HFFc6 (cell line): ENCODE data around the gene MCRIP1. TPM values are rescaled to one million over a fixed set of nuclear protein-coding genes. Genes with fewer than 3 reads are reported as not detected.

Source experiments
- DNase-seq: peaks from one replicate; pipeline ENCODE4 v3.0.0-alpha.2; 2018
- H3K27ac Mint-ChIP-seq: 2 replicates; pipeline ENCODE4 v1.8.0; 2020; ENCODE audit warnings: mild to moderate bottlenecking, mixed read lengths
- H3K27me3 Mint-ChIP-seq: 2 replicates; pipeline ENCODE4 v1.8.0; 2021; ENCODE audit warnings: mild to moderate bottlenecking, moderate library complexity, mixed read lengths; ENCODE audit not compliant: insufficient read depth
- H3K36me3 Mint-ChIP-seq: 2 replicates; pipeline ENCODE4 v1.8.0; 2021; ENCODE audit warnings: low read depth, mixed read lengths
- H3K4me1 Mint-ChIP-seq: 2 replicates; pipeline ENCODE4 v1.8.0; 2020; ENCODE audit warnings: low read depth, mixed read lengths
- H3K4me3 Mint-ChIP-seq: 2 replicates; pipeline ENCODE4 v1.8.0; 2020; ENCODE audit warnings: mild to moderate bottlenecking, moderate library complexity, mixed read lengths
- H3K9me3 Mint-ChIP-seq: 2 replicates; pipeline ENCODE4 v1.8.0; 2020; ENCODE audit warnings: mild to moderate bottlenecking, mixed read lengths
- total RNA-seq, 6 experiments: library from RNA; stranded (reverse); fragmentation: NEBNext Ultra II Directional; extraction: Animal tissue kit (Norgen Biotek cat#: 25700); gene quantifications; 2 replicates in 1 of 6; 3 replicates in 5 of 6; pipeline ENCODE4 v1.2.3, GENCODE V29; 2021
- TF ChIP-seq, protein P1 (sequence below): fragments of 200-600 bp; sonication (generic); IDR thresholded peaks from 2 replicates; pipeline ENCODE4 v1.5.0; 2021; ENCODE audit warnings: antibody characterized with exemption, mild to moderate bottlenecking

The MCRIP1 gene
- total RNA-seq, 6 experiments from 2014 or later: 88.0 to 103 (median 92.8) TPM

DNA sequence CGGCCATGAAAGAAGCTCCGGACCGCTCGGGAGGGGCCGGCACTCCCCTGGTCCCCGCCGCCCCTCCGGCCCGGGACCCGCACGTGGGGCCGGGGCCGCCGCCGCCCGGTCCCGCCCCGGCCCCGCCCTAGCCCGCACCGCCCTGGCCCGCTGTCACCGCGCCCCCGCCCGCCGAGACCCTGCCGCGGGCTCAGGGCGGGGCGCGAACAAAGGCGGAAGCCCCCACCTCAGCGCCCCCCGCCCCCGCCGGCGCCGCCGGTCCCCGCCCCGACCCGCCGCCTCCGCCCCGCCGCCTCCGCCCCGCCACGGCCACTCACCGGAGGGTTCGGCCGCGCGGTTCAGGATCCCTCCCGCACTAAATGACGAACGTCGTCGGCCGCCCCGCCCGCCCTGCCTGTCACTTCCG, 37.9 kb upstream of the MCRIP1 start, which contains the start of gene ARHGDIA:
ARHGDIA (minus strand) TSS at position 357 of the 406 bp plus-strand sequence. CDS start 1,407 bp downstream, outside the sequence.
- no peaks in the 10 kb centered on the region for H3K9me3 Mint-ChIP-seq
- peak within 1 kb of the TSS; percentile 92 for H3K4me3 Mint-ChIP-seq
- peaks cover 43% of the 10 kb centered on the region for H3K27me3 Mint-ChIP-seq
- DNase-seq: no peak
- H3K27ac Mint-ChIP-seq: peak within 1 kb of the TSS; percentile 93
- H3K4me1 Mint-ChIP-seq: peaks cover 31% of the 10 kb centered on the region
- H3K36me3 Mint-ChIP-seq: peaks cover 14% of the 10 kb centered on the region
- TF ChIP-seq, protein P1, sequence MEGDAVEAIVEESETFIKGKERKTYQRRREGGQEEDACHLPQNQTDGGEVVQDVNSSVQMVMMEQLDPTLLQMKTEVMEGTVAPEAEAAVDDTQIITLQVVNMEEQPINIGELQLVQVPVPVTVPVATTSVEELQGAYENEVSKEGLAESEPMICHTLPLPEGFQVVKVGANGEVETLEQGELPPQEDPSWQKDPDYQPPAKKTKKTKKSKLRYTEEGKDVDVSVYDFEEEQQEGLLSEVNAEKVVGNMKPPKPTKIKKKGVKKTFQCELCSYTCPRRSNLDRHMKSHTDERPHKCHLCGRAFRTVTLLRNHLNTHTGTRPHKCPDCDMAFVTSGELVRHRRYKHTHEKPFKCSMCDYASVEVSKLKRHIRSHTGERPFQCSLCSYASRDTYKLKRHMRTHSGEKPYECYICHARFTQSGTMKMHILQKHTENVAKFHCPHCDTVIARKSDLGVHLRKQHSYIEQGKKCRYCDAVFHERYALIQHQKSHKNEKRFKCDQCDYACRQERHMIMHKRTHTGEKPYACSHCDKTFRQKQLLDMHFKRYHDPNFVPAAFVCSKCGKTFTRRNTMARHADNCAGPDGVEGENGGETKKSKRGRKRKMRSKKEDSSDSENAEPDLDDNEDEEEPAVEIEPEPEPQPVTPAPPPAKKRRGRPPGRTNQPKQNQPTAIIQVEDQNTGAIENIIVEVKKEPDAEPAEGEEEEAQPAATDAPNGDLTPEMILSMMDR: no peak

- Mint-ChIP-seq H3K36me3 (peaks cover 14% of the 10 kb centered on the region), H3K4me3 (peak overlapping the region; percentile 92), H3K9me3 (peaks cover 3% of the 10 kb centered on the region; the same call in 1 of the 2 replicates), H3K4me1 (peaks cover 31% of the 10 kb centered on the region), H3K27ac (peak overlapping the region; percentile 93), H3K27me3 (peaks cover 49% of the 10 kb centered on the region)
- TF ChIP-seq, protein P1: no peak
- DNase-seq: no peak
Observed at GRCh38 chr17:81870131-81870980, 37.3 kb upstream of the MCRIP1 start.

DNA sequence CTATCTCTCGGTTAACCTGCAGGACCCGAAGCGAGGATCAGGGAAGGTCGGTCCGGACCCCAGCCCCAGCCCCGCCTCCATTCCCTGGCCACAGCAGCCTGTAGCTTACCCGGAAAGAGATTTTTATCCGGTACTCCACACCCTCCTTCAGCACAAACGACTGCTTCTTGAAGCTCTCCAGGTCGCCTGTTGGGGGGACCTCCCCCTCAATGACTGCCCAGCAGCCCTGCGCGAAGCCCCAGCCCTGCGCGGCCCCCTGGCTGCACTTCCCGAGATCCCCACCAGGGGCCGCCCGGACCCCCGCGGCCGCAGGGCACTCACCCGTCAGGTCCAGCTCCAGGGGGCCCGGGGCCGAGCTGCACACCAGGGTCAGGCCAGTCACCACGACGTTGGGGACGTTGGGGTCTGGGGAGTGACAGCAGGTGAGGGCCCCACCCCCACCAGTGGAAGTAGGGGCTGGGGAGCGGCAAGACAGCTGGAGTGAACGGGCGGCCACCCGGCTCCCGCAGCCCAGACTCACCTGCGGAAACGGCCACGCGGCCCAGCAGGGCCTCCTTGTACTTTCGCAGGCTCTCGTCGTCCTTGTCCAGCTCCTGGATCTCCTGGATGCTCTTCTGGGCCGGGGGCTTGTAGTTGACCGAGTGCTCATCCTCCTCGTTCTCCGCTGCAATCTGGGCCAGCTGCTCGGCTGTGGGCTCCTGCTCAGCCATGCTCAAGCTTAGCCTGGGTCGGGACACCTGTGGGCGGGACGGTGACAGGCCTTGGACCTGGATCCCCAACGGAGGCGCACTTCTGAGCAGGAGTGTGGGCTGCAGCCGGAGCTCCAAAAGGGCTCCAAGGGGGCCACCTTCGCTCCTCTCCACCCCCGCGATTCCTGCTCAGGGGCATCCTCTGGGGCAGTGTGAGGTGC, 36.4 kb upstream of the MCRIP1 start:
- Mint-ChIP-seq H3K4me1 (peaks cover 31% of the 10 kb centered on the region), H3K27ac (peak overlapping the region; percentile 93), H3K9me3 (peaks cover 5% of the 10 kb centered on the region; the same call in 1 of the 2 replicates), H3K27me3 (peaks cover 58% of the 10 kb centered on the region), H3K4me3 (peak overlapping the region; percentile 92), H3K36me3 (peaks cover 14% of the 10 kb centered on the region)
- TF ChIP-seq, protein P1: peak; percentile 98
- DNase-seq: no peak

GRCh38 chr17:81868674-81869220, 35.7 kb upstream of the MCRIP1 start:
- peaks cover 60% of the 10 kb centered on the region for H3K27me3 Mint-ChIP-seq
- peak overlapping the region; percentile 93 for H3K27ac Mint-ChIP-seq
- H3K4me3 Mint-ChIP-seq: peak overlapping the region; percentile 92
- peaks cover 5% of the 10 kb centered on the region; the same call in 1 of the 2 replicates for H3K9me3 Mint-ChIP-seq
- H3K36me3 Mint-ChIP-seq: peaks cover 14% of the 10 kb centered on the region
- TF ChIP-seq, protein P1: no peak
- peak; percentile 82 for DNase-seq
- H3K4me1 Mint-ChIP-seq: peaks cover 33% of the 10 kb centered on the region
